Measurements from ENCODE around the gene TRAPPC8.
"Not testable (repeated sequence)": the region's sequence is repeated elsewhere in the genome, so short reads cannot be mapped to it uniquely, and the experiment has no call there.

TRAPPC8 gene

DNA sequence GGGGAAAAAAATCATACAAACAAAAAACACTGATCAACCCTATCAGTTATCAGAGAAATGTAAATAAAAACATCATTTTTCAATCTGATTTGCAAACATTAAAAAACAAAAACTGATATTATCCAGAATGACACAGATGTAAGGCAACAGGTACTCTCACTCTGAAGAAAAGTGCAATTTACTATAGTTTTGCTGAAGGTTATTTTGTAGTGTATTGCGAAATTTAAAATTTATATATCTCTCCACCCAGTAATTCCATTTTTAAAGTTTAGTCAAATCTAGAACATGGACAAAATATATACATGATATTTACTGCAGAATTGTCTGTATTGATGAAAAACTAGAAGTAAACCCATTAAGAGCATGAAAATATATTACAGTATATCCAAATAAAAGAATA, 79.8 kb downstream of the TRAPPC8 start:
- no peak for DNase-seq (ENCODE audit: low read depth)

DNA sequence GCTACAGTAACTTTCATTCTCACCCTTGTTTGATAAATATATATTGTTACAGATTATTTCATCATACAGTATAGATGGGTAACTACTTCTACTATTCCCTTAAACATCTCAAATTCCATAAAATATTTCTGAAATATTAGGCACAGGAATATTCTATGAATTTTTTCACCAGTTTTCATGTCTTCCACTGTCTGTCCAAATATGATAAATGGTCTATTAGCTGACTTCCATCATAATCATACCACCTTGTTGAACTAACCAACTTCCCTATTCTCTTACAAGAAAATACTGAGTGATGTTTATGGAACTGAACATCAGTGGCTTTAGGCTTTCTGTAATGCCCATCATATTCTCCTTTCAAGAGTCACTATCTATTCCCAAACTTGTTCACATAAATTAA, 82.4 kb downstream of the TRAPPC8 start:
- no peak for DNase-seq (ENCODE audit: low read depth)

DNA sequence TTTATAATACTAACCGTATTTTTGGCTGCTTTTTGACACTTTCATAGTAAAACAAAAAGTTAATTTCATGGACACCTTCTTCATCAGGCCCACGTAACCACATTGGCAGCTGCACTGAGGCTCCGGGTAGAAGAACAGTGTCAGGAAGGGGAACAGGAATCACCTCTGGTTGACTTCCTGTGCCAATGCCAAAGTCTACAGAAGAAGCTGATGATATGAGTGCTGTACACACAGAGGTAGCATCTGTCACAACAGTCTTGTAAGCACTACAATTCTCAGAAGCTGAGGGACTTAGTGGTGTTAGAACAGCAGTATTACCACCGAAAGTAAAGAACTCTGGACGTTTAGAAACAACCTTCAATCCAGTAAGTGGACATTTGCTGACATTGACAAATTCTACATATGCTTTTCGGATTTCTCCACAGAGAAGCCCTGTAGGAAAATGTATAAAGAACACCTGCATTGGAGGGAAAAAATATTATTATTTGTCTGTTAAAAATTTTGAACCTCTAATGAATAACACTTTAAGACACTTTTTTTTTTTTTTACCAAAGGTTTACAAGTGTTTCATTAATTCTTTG, 85.3 kb downstream of the TRAPPC8 start:
- DNase-seq (ENCODE audit: low read depth) = no peak

DNA sequence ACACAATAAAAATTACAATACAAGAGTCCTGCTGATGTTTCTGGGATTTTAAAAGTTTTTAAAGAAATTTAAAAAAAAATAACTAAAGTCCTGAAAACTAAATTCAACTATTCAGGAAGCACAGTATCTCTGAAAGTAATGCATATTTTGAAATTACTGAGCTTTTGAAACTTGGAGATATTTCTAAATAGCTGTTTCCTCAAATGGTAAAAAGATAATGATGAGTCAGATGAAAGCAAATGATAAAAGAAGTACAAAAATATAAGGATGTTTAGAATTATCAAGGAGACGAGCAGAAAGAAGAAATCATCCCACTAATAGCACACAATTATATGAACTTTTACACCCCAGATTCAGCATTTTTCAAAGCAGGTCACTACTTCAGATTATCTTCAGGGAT, 92.1 kb downstream of the TRAPPC8 start:
- DNase-seq (ENCODE audit: low read depth) = no peak

DNA sequence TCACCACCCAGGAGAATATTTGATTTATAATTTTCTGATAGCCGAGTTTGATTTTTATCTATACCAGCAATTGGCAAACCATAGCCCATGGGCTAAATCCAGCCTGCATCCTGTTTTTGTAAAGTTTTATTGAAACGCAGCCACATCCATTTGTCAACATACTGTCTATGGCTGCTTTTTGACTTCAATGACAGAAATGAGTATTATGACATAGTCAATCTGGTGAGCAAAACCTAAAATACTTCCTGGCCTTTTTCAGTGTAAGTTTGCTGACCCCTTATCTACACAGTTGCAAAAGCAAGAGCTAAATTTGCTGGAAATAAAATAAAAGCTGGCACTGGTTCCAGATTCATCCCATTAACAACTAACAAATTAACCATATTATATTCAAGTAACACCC, 102.4 kb downstream of the TRAPPC8 start:
- DNase-seq (ENCODE audit: low read depth) = no peak

DNA sequence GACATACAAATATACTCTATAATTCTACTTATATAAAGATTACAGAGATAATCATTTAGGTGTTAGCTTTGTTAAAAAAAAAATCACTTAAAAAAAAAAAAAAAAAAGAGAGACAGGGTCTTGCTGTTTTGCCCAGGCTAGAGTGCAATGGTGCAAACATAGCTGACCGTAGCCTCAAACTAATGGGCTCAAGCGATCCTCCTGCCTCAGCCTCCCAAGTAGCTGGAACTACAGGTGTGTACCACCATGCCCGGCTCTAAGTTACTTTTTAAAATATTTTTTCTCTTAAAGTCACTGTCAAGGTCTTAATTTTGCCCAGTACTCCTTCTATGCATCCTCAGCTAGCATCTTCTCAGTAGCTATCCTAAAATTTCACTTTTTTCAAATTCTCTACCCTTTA, 105.0 kb downstream of the TRAPPC8 start:
- DNase-seq (ENCODE audit: low read depth) = no peak

DNA sequence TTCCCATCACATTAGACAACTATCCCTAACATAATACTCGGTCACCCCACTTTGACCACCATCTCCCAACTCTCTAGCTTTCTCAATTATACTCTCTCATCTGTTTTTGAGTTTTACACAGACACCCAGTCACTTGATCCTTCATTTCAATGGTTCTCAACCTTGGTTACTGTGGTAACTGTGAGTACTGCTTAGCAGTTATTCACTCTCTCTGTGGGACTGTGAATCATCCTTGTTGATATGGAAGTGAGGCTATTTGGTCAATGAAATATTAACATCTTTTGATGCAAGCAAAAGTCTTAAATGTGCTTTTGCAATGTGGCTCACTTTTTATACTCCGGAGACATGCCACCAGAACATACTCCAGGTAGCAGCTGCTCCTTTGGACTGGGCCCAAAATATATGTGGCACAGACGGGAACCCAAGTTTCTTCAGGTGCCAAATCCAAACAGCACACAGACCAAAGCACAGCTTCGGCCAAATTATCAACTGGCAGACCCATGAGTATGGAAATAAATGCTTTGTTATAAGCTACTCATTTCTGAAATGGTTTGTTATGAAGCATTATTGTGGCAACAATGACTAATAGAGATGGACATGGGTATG, 107.3 kb downstream of the TRAPPC8 start:
- no peak for DNase-seq (ENCODE audit: low read depth)

DNA sequence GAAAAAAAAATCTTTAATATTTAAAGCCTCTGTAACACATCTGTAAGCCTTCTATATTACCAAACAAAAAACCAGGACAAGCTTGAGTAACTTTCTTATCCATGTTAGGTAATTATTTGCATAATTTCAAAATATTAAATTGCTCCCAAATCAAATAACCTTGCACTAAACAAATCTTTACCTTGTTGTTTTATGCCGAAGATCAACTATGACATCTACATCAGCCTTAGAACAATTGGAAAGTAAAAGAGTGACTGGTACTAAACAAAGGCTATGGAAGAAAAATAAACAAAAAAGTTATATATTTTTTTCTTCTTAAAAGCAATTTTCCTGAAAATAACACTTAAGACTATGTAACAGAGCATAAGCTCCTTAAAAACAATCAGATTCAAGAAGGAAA, 111.0 kb downstream of the TRAPPC8 start:
- DNase-seq (ENCODE audit: low read depth) = no peak

DNA sequence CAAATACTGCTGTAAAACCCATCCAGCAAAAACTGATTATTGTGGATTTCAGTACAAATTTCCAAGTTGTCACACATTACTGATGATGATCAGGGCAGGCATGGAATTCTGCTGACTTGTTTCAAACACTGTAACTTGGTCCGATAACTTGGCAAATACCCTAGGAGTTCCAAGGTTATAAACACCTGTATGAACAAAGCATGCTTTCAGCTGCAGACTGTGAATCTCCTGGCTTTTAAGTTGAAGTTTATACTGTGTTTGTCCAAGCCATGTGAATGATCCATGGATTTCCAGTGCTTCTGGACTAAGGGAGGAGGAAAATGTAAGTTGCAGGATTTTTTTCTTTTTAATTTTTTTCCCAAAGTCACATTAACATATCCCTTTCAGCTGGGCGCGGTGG, 112.2 kb downstream of the TRAPPC8 start:
- DNase-seq (ENCODE audit: low read depth) = no peak

DNA sequence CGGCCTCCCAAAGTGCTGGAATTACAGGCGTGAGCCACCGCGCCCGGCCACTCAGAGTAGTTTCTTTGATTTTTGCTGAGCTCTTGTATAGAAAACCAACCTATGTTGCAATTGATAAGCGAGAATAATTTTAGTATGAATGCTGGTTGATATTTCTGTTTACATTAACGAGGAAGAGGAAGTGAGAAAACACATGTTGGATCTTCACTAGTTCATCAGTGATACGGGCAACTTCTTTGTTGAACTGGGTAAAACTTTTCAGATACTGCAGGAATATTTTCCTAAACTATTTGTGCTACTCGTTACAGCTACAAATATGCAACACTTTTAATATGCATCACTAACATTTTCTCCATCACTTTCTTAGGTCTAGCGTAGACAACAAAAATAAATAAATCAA, 114.3 kb downstream of the TRAPPC8 start:
- DNase-seq (ENCODE audit: low read depth) = no peak

DNA sequence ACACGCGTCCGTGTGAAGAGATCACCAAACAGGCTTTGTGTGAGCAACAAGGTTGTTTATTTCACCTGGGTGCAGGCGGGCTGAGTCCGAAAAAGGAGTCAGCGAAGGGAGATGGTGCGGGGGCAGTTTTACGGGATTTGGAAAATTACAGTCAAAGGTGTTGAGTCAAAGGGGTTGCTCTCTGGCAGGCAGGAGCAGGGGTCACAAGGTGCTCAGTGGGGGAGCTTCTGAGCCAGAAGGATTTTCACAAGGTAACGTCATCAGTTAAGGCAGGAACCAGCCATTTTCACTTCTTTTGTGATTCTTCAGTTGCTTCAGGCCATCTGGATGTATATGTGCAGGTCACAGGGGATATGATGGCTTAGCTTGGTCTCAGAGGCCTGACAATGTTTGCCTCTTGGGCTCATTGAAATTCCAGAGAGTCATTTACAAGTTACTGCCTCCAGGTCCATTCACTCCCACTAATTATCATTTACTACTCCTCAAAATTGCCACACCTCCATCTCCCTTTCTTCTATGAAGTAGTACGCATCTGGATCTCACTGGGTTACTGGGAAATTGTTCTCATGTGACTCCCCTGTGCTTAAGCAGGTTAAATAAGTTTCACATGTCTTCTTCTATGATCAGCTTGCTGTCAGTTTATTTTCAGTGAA, 116.1 kb downstream of the TRAPPC8 start:
- not testable (repeated sequence) for DNase-seq (ENCODE audit: low read depth)

DNA sequence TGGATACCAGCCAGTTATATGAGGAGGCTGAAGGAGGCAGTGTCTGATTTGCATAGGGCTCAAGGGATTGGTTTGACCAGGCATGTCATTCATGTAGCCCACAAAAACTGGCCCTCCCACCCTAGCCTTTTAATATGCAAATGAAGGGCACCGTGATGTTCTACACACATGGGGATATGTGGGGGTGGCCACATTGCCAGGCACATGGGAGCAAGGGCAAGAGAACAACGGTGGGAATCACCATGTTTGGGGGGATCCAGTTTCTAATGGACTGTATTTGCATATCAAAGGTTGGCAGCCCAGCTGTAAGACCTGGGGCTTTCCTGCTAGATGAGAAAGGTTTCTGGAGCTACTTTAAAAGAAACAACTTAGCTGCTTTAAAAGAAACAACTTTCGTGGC, 117.2 kb downstream of the TRAPPC8 start:
- DNase-seq (ENCODE audit: low read depth) = no peak

DNA sequence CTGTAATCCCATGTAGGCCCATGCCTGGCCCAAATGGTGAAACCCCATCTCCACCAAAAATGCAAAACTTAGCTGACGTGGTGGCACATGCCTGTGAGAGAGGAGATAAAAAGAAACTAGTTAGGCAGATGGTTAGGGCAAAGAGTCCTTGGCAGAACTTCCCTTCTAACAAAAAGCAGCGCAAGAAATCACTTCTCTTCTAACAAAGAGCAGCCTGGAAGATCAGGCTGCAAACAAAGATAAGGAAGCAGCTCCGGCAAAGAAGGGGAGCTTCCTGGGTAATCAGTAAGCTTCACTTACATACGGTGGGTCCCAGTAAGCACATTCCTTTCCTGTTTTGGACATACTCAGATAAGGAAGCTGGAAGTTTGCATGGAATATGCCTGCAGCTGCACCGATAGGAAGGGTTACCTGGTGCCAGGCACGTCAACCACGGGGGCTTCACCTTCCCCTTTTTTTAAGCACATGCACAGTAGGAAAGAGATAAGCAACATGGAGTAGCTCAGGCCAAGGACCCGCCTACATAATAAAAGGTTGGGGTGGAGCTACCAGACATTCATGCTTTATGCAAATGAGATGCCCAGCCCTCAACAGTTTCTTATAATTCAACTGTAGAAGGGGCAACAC, 121.3 kb downstream of the TRAPPC8 start:
- no peak for DNase-seq (ENCODE audit: low read depth)

DNA sequence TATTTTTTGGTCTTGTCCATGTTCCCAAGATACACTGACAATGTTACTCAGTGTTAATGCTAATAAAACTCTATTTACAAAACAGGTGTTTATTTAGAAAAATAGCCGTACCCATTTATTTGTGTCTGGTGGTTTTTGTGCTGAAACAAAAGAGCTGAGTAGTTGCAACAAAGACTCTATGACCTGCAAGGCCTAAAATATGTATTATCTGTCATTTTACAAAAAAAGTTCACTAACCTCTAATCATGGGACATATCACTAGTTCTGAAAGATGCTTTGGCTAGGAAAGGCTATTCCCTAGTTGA, 123.1 kb downstream of the TRAPPC8 start:
- DNase-seq (ENCODE audit: low read depth) = no peak

DNA sequence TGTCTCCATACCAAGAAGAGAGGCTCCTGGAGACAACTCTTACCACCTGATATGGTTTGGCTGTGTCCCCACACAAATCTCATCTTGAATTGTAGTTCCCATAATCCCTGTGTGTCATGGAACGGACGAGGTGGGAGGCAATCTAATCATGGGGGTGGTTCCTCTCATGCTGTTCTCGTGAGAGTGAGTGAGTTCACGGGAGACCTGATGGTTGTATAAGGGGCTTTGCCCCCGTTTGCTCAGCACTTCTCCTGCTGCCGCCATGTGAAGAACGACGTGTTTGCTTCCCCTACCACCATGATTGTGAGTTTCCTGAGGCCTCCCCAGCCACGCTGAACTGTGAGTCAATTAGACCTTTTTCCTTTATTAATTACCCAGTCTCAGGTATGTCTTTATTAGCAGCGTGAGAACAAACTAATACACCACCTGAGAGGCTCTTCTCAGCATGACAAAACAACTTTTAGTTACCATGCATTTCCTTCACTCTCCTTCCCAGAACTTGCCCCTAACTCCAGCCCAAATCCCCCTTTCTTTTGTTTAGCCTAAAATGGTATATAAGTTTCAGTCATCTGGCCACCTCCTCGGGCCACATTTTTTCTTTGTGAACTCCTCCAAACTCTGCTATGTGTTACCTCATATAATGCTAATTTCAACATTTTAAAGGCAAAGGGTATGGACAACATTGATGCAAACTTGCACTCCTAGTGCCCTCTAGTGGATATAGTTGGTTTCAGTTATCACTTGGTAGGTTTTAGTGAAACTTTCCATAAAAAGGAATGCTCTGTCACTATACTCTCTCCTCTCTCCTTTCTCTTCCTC, 123.6 kb downstream of the TRAPPC8 start:
- DNase-seq (ENCODE audit: low read depth) = peak; percentile 48

DNA sequence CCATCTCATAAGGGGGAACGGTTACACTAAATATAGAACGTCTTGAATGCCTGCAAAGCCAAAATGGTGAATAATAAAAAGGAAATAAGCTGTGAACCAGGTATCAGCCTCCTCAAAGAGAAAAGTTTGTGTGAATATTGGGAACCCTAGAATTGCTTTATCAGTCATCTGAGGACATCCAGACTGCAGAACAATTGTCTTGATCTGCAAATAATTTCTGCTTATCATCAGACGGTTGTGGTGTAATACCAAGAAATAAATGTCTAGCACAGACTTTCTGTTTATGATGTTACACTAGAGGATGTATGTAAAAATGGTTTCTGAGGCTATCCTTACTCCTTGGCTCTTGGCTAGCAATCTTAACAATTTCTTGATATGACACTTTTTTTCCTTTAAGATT, 128.8 kb downstream of the TRAPPC8 start:
- DNase-seq (ENCODE audit: low read depth) = no peak

DNA sequence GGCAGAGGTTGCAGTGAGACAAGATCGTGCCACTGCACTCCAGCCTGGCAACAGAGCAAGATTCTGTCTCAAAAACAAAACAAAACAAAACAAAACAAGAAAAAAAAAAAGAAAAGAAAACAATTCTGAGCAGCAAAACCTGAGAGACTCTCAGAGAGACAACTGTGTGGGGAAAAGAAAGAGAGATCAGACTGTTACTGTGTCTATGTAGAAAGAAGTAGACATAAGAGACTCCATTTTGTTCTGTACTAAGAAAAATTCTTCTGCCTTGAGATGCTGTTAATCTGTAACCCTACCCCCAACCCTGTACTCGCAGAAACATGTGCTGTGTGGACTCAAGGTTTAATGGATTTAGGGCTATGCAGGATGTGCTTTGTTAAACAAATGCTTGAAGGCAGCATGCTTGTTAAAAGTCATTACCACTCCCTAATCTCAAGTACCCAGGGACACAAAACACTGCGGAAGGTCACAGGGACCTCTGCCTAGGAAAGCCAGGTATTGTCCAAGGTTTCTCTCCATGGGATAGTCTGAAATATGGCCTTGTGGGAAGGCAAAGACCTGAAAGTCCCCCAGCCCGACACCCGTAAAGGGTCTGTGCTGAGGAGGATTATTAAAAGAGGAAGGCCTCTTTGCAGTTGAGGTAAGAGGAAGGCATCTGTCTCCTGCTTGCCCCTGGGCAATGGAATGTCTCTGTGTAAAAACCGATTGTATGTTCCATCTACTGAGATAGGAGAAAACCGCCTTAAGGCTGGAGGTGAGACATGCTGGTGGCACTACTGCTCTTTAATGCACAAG, 132.4 kb downstream of the TRAPPC8 start:
- not testable (repeated sequence) for DNase-seq (ENCODE audit: low read depth)

DNA sequence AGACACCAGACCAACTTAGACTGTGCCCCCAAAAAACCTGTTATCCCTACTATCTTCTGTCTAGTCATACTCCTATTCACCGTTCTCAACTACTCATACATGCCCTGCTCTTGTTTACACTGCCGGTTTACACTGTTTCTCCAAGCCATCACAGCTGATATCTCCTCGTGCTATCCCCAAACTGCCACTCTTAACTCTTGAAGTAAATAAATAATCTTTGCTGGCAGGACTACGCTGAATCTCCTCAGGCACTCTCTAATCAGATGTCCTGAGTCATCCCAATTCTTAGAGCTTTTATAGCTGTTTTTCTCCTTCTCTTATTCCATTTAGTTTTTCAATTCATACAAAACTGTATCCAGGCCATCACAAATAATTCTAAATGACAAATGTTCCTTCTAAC, 133.9 kb downstream of the TRAPPC8 start:
- not testable (repeated sequence) for DNase-seq (ENCODE audit: low read depth)

DNA sequence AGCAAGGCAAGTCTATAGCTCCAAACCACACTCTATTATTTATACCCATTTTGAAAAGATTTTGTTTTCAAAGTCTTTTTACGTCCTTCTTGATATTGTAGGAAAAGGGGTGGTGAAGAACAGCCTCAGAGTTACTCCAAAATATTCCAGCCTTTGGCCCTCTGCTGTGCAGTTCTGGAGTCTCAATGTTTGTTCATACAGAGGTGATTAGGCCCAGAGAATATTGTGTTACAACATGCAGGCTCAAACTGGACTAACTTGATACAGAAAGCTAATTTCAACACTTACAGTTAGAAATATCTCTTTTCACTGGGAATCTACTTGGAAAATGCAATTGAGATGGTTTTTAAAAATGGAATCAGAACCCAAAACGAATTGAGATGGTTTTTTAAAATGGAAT, 141.8 kb downstream of the TRAPPC8 start:
- no peak for DNase-seq (ENCODE audit: low read depth)

DNA sequence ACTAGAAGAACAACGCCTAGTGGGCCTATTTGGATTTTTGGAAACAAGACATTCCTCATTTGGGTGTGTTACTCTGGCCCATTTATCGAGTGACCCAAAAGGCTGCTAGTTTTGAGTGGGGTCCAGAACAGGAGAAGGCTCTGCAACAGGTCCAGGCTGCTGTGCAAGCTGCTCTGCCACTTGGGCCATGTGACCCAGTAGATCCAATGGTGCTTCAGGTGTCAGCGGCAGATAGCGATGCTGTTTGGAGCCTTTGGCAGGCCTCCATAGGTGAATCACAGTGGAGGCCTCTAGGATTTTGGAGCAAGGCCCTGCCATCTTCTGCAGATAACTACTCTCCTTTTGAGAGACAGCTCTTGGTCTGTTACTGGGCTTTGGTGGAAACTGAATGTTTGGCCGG, 143.7 kb downstream of the TRAPPC8 start:
- not testable (repeated sequence) for DNase-seq (ENCODE audit: low read depth)

DNA sequence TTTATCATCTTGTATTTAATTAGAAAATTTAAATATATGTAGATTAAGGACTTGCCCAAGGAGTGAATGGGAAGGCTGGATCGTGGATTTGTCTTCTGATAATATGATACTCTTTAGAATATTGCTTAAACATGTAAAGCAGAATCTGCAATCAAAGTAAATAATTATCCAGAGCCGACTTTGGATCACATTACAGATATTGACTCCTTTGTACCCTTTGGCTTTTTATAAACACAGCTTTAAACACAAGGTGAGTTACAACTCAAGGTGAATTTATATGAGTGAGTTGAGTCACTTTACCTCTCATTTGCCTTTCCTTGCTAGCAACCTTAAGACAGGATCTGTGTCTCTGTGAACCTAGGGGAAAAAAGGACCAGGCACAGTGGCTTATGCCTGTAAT, 144.5 kb downstream of the TRAPPC8 start:
- DNase-seq (ENCODE audit: low read depth) = no peak

DNA sequence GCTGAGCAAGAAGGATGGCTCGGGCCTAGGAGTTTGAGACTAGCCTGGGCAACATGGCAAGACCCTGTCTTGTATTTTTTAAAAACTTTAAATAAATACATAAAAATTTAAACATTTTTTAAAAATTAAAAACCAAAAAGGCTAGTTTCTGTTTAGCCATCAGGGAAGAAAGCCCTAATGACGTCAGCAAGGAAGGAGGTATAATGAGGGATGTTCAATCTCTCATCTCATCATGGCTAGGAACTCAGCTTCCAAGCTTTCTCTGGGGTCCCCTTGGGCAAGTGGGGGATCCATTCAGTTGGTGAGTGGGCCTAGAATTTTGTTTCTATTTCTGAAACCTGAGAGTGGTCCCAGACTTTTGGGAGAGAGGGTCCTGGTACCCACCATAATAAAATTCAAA, 147.2 kb downstream of the TRAPPC8 start:
- no peak for DNase-seq (ENCODE audit: low read depth)

All from EH (cell line).